GM19438 (cell line): Measurements from ENCODE around the gene RMI2.

ENCODE experiments used
- ATAC-seq: cut with Tn5 transposase; IDR thresholded peaks from one replicate; pipeline ENCODE4 v1.9.1; 2021; ENCODE audit warnings: low read depth; ENCODE audit not compliant: unreplicated experiment

The RMI2 gene

DNA sequence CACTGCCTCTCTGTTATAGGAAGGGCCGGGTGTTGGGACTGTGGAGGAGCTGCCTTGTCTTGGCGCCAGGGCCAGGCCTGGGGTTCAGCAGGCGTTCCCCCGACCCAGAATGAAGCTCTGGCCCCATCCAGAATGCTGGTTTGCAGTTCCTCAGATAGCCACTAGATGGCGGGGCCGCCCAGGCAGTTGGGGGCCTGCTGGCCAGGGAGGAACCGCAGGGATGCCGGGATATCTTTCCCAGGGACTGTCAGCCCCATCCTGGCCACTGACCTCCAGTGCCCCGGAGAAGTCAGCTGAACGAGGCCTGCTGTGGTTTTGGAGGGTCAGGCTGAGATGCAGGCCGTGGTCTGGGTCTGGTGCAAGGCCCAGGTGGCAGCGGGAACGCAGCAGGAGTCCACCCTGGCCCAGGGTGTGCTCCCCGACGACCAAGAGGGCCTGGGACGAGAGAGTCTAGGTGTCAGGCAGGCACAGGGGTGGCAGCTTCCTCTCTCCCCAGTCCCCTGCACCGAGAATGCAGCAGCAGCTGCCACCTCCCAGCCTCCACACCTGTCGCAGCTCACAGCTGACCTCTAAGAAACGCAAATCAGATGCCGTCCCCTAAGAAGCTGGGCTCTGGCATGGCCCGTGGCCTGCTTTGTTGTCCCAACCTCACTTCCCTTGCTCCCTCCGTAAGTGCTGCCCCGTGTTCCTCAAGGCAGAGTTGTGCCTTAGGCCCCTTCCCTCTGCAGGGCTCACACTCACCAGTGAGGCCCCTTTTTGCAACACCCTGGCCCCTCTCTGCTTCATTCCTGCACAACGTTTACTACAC, 51.2 kb downstream of the RMI2 start:
- no peak for ATAC-seq

DNA sequence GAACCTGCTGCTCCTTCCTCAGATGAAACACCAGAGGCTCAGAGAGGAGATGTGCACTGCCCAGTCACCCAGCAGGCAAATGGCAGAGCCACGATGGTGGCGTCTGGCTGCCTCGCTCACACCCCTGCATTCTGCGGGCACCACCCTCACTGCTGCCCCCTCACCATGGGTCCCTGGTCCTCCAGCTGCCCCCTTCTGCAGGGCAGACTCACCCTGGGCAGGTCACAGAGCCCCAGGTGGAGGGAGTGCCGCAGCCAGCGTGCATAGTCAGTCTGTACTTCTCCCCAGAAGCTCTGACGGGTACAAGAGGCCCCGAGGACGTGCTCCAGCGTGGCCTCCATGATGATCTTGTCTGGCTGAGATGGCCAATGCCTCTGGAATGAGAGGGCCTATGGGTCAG, 52.9 kb downstream of the RMI2 start:
- no peak for ATAC-seq

DNA sequence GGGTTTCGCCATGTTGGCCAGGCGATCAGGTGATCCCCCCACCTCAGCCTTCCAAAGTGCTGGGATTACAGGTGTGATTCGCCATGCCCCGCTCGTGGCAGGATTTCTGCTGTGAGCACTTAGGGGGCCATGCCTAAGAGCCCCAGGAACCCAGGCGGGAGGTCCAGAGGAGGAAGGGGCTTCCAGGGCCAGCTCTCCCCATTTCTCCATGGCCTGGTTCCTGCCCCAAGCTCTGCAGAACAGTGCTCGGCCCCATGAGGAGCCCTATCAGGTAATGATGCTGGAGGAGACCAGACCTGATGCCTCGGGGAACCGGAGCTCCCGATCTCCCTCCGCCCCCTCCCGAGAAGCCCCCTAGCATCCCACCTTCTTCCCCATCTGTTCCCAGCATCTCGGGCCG, 53.6 kb downstream of the RMI2 start:
- ATAC-seq, result no peak

DNA sequence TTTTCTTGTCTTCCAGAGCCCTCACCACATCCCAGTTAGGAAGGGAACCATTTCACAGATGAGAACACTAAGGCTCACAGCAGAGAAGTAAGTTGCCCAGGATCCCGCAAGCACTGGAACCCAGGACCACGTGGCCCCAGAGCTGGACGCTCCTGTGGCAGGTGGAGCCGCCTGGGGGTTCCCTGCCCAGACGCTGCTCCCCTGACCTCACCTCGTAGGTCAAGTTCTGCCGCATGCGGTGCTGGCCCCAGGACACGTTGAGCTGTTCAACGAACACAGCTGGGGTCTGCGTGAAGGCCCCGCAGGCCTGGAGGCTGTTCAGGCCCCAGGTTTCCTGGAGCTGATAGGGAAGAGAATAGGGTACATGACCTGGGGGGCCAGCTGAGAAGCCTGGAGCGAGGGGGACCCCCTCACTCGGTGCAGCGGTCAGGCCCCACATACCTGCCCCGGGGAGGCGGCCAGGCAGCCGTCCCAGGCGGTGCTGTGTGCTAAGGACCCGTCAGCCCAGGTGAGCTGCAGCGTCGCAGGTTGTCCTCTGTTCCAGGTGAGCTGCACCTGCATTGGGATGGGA, 54.1 kb downstream of the RMI2 start:
- ATAC-seq, result no peak

- ATAC-seq, result no peak
Observed at GRCh38 chr16:11400076-11400475, 54.8 kb downstream of the RMI2 start.
